HepG2 (cell line): Measurements from ENCODE around the gene CBFA2T2. TPM values are rescaled to one million over a fixed set of nuclear protein-coding genes. Genes with fewer than 3 reads are reported as not detected.
A peak's percentile ranks its signal among the peaks of the same experiment; 100 is the strongest.

Experiments
- CCAR2 ChIP-seq: fragments of 200-400 bp; formaldehyde crosslinking; optimal IDR thresholded peaks from 2 replicates; pipeline ENCODE3; 2018; ENCODE audit warnings: low read depth, mild to moderate bottlenecking, low read length, moderate library complexity
- CERS6 ChIP-seq: sonication (generic); formaldehyde crosslinking; IDR thresholded peaks from 2 replicates; pipeline ENCODE4 v1.5.0; 2020; ENCODE audit warnings: missing genetic modification reagents
- HOXA3 ChIP-seq: sonication (generic); formaldehyde crosslinking; IDR thresholded peaks from 2 replicates; pipeline ENCODE4 v1.5.0; 2020; ENCODE audit warnings: missing genetic modification reagents
- HOXA7 ChIP-seq: sonication (generic); formaldehyde crosslinking; IDR thresholded peaks from 2 replicates; pipeline ENCODE4 v1.8.1; 2022; ENCODE audit warnings: mild to moderate bottlenecking, missing genetic modification reagents, moderate library complexity
- HOXD1 ChIP-seq: sonication (generic); formaldehyde crosslinking; IDR thresholded peaks from 2 replicates; pipeline ENCODE4 v1.5.0; 2020; ENCODE audit warnings: missing genetic modification reagents
- KDM4B ChIP-seq: sonication (generic); formaldehyde crosslinking; IDR thresholded peaks from 2 replicates; pipeline ENCODE4 v1.4.0; 2020; ENCODE audit warnings: missing genetic modification reagents
- NAIF1 ChIP-seq: sonication (generic); formaldehyde crosslinking; IDR thresholded peaks from 2 replicates; pipeline ENCODE4 v1.5.0; 2020; ENCODE audit warnings: mild to moderate bottlenecking, missing genetic modification reagents, borderline replicate concordance
- NFE2L1 ChIP-seq: sonication (generic); formaldehyde crosslinking; IDR thresholded peaks from 2 replicates; pipeline ENCODE4 v1.4.0; 2020; ENCODE audit warnings: missing genetic modification reagents, mild to moderate bottlenecking, borderline replicate concordance
- RAD51 ChIP-seq: fragments of 450-650 bp; IDR thresholded peaks from 2 replicates; pipeline ENCODE4 v1.6.1; 2016; ENCODE audit warnings: borderline replicate concordance
- SNRNP70 ChIP-seq: fragments of 200-400 bp; formaldehyde crosslinking; IDR thresholded peaks from 2 replicates; pipeline ENCODE4 v1.6.1; 2017; ENCODE audit warnings: mild to moderate bottlenecking, low read depth, low read length, moderate library complexity
- TEAD2 ChIP-seq: sonication (generic); formaldehyde crosslinking; IDR thresholded peaks from 2 replicates; pipeline ENCODE4 v1.9.0; 2021; ENCODE audit warnings: missing genetic modification reagents
- ZNF263 ChIP-seq: sonication (generic); formaldehyde crosslinking; IDR thresholded peaks from 2 replicates; pipeline ENCODE4 v1.4.0; 2020; ENCODE audit warnings: missing genetic modification reagents
- ZNF432 ChIP-seq: sonication (generic); formaldehyde crosslinking; IDR thresholded peaks from 2 replicates; pipeline ENCODE4 v1.5.0; 2020; ENCODE audit warnings: missing genetic modification reagents, mild to moderate bottlenecking, borderline replicate concordance
- ZNF766 ChIP-seq: sonication (generic); formaldehyde crosslinking; IDR thresholded peaks from 2 replicates; pipeline ENCODE4 v1.5.0; 2020; ENCODE audit warnings: missing genetic modification reagents, borderline replicate concordance
- ZNF878 ChIP-seq: sonication (generic); formaldehyde crosslinking; IDR thresholded peaks from 2 replicates; pipeline ENCODE4 v1.8.1; 2023; ENCODE audit warnings: mild to moderate bottlenecking, missing genetic modification reagents, moderate library complexity
- ZNF883 ChIP-seq: sonication (generic); formaldehyde crosslinking; IDR thresholded peaks from 2 replicates; pipeline ENCODE4 v1.5.1; 2020; ENCODE audit warnings: mild to moderate bottlenecking, missing genetic modification reagents; ENCODE audit errors: not compliant biosample characterization
- ZSCAN31 ChIP-seq: sonication (generic); formaldehyde crosslinking; IDR thresholded peaks from 2 replicates; pipeline ENCODE4 v1.5.0; 2020; ENCODE audit warnings: low read depth, mild to moderate bottlenecking, missing genetic modification reagents
- polyA plus RNA-seq, 8 experiments: library from polyadenylated mRNA; depleted of rRNA in 3 of 8; stranded (reverse) in 7 of 8; unstranded in 1 of 8; fragments of >200 nt; fragmentation: Illumina TruSeq in 4 of 8; extraction: Trizol in 4 of 8; gene quantifications; 2 replicates each; pipeline versions ENCODE4 v1.2.1 to v1.2.3, GENCODE V29; 2011 to 2016; ENCODE audit warnings: low read depth in 4 of 8, missing spikeins in 1 of 8, mixed read lengths in 1 of 8; ENCODE audit not compliant: insufficient read depth in 1 of 8
- total RNA-seq, 5 experiments: library from RNA; depleted of rRNA; stranded (reverse); fragments of >200 nt; fragmentation: Illumina TruSeq; extraction: Trizol; gene quantifications; 2 replicates each; pipeline ENCODE4 v1.2.3, GENCODE V29; 2016; ENCODE audit warnings: low read depth in 1 of 5
- TF ChIP-seq, protein P1 (sequence below): sonication (generic); formaldehyde crosslinking; IDR thresholded peaks from 2 replicates; pipeline ENCODE4 v1.8.0; 2022; ENCODE audit warnings: missing genetic modification reagents, mild to moderate bottlenecking, borderline replicate concordance
- TF ChIP-seq, protein P2 (sequence below): sonication (generic); formaldehyde crosslinking; IDR thresholded peaks from 2 replicates; pipeline ENCODE4 v1.4.0; 2020; ENCODE audit warnings: mild to moderate bottlenecking, missing genetic modification reagents
- TF ChIP-seq, protein P3 (sequence below), 2 experiments: sonication (generic) in 1 of 2; formaldehyde crosslinking in 1 of 2; IDR thresholded peaks; 2 replicates each; pipeline versions ENCODE4 v1.4.0 to v1.6.1; 2018 to 2020; ENCODE audit warnings: missing genetic modification reagents in 2 of 2, borderline replicate concordance in 1 of 2, low read depth in 1 of 2, mild to moderate bottlenecking in 1 of 2, missing biosample characterization in 1 of 2

CBFA2T2 gene
- total and polyA plus RNA-seq, 2 of the 13 experiments (the other 11 are each of a cell fraction or from before 2014, with no cell fraction given) = 6.3 to 21.2 TPM

DNA sequence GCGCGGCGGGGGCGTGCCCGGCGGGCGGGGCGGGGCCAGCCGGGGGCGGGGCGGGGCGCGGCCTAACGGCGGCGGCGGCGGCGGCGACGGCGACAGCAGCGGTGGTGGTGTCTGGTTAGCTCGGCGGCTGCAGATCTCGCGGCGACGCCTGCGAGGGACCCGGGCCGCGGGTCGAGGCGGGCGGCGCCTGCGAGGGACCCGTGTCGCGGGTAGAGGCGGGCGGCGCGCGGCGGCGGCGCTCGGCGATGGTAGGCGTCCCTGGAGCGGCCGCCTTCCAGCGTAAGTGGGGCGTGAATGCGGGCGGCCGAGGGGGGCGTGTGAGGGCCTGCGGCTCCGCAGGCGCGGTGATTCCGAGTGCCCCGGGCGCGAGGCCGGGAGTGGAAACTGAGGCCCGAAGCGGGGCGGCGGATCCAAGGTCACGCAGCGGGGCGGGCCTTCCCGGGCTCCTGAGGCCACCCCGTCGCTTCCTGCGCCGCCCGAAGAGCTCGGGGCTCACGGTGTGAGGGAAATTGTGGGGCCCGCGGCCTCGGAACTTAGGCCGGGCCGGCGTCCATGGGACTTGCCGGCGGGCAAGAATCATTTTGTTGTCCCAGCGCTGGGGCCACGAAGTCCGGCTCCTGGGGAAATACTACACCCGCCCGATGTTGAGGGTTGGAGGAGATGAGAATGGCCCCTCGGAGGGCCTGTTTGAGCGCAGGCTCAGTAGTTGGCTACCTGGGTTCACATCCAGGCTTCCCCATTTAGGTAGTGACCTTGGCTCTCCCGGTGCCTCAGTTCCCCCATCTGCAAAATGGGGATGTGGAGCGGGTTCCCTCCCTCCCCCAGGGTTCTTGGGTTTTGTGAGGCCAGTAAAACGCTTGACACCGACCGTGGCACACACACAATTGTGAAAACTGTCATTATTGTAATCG lies at the start of gene CBFA2T2 (continued):
- TF ChIP-seq HOXD1 (CRISPR knock-in tag) = no peak; the same call in 1 of the 2 replicates
- no peak for TF ChIP-seq KDM4B (CRISPR knock-in tag)
- TF ChIP-seq HOXA3 = no peak; the same call in 1 of the 2 replicates
- TF ChIP-seq NAIF1 (CRISPR knock-in tag) = no peak
- TF ChIP-seq, protein P1, sequence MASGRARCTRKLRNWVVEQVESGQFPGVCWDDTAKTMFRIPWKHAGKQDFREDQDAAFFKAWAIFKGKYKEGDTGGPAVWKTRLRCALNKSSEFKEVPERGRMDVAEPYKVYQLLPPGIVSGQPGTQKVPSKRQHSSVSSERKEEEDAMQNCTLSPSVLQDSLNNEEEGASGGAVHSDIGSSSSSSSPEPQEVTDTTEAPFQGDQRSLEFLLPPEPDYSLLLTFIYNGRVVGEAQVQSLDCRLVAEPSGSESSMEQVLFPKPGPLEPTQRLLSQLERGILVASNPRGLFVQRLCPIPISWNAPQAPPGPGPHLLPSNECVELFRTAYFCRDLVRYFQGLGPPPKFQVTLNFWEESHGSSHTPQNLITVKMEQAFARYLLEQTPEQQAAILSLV = no peak; the same call in 1 of the 2 replicates
- no peak for TF ChIP-seq TEAD2 (CRISPR knock-in tag)
- TF ChIP-seq ZNF263 = no peak
- no peak for TF ChIP-seq ZNF432 (CRISPR knock-in tag)
- no peak for TF ChIP-seq ZNF878 (CRISPR knock-in tag)
- 0 out of 2 replicates have a peak, but pooled peaks have one; percentile 10 for TF ChIP-seq ZNF766 (CRISPR knock-in tag)
- TF ChIP-seq HOXA7 (CRISPR knock-in tag) = no peak
- TF ChIP-seq CCAR2 = no peak
- TF ChIP-seq, protein P2, sequence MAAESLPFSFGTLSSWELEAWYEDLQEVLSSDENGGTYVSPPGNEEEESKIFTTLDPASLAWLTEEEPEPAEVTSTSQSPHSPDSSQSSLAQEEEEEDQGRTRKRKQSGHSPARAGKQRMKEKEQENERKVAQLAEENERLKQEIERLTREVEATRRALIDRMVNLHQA (CRISPR knock-in tag) = no peak
- peak; percentile 78 for TF ChIP-seq ZNF883 (CRISPR knock-in tag)
- TF ChIP-seq CERS6 = no peak
- TF ChIP-seq, protein P3, sequence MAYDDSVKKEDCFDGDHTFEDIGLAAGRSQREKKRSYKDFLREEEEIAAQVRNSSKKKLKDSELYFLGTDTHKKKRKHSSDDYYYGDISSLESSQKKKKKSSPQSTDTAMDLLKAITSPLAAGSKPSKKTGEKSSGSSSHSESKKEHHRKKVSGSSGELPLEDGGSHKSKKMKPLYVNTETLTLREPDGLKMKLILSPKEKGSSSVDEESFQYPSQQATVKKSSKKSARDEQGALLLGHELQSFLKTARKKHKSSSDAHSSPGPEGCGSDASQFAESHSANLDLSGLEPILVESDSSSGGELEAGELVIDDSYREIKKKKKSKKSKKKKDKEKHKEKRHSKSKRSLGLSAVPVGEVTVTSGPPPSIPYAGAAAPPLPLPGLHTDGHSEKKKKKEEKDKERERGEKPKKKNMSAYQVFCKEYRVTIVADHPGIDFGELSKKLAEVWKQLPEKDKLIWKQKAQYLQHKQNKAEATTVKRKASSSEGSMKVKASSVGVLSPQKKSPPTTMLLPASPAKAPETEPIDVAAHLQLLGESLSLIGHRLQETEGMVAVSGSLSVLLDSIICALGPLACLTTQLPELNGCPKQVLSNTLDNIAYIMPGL (CRISPR knock-in tag; IDR thresholded peaks at IDR 0.05; ENCODE audit: borderline replicate concordance in 1 of 2, low read depth in 1 of 2) = peak; percentile 67 to 91; a peak in 3 of 4 replicates
- TF ChIP-seq ZSCAN31 (CRISPR knock-in tag) = peak; percentile 71; the same call in 1 of the 2 replicates
- no peak for TF ChIP-seq SNRNP70
- TF ChIP-seq NFE2L1 (CRISPR knock-in tag) = peak; percentile 90; the same call in 1 of the 2 replicates
- no peak for TF ChIP-seq RAD51
